ENCODE results near the gene PLBD2.

The PLBD2 gene

DNA sequence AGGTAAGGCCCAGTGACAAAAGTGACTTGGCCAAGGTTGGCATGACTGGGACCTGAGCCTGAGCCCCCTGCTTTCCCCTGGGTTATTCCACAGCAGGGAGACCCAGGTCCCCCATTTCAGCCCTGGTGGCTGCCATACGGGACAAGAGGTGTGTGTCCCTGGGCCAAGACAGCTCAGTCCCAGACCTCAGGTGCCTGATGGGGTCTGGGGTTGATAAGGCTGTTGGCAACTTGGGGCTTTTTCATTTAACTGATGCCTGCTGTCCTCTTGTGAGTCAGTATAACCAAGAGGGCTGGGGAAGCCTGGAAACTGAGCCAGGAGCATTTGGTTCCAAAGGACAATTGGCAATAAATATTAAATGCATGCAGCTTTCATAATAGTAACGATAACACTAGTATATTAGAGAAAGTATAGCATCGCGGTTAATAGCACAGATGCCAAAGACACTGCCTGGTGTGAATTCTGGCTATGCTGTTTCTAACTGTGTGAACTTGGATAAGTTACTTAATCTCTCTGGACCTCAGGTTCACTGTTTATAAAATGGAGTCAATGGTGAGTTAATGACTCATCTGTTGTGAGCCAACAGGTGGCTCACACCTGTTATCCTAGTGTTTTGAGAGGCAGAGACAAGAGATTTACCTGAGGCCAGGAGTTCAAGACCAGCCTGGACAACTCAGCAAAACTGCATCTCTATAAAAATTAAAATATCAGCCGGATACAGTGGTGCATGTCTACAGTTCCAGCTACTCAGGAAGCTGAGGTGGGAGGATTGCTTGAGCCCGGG lies 64.7 kb downstream of the PLBD2 start:
- no peak for DNase-seq

DNA sequence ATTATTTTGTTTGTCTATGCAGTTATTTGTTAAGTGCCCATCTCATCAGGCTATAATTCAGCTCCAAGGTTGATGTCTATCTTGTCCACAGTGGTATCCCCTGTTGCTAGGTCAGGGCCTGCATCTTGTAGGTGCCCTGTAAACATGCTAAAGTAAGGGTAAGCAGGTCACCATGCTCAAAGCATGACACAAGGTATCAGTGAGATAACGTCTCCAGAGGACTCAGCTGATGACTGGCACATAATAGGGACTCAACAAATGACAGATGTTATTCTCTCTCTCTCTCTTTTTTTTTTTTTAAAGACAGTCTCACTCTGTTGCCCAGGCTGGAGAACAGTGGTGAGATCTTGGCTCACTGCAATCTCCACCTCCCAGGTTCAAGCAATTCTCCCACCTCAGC lies 66.1 kb downstream of the PLBD2 start:
- no peak for DNase-seq

DNA sequence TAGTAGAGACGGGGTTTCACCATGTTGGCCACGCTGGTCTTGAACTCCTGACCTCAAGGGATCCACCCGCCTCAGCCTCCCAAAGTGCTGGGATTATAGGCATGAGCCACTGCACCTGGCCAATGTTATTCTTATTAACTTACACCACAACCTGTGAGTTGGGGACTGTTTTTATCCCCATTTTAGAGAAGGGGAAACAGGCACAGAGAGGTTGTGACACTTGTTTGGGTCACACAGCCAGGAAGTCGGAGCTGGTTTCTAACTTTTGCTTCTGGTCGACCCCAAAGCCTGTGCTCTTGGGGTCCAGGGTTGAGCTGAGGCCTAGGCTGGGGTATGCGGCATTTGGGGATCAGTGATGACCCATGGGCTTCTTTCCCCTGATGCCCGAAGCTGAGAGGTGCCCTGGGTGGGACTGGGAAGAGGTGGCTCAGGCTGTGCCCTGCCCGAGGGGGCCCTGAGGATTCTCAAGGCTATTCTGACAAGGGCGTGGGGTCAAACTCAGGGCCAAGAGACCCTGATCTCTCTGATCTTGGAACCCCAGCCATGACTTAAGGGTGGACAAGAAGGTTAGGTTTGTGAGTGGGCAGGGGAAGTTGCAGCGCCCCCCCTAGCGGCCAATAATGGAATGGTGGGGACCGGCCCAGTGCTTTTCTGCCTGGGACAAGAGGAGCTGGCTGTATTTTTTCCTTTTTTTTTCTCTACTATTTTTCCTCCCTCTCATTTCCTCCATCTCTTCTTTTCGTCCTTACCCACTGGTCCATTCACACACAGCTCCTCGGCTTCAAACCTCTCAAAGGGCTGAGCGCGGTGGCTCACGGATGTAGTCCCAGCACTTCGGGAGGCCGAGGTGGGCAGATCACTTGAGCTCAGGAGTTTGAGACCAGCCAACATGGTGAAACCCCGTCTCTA lies 66.8 kb downstream of the PLBD2 start:
- DNase-seq: peak; percentile 40

DNA sequence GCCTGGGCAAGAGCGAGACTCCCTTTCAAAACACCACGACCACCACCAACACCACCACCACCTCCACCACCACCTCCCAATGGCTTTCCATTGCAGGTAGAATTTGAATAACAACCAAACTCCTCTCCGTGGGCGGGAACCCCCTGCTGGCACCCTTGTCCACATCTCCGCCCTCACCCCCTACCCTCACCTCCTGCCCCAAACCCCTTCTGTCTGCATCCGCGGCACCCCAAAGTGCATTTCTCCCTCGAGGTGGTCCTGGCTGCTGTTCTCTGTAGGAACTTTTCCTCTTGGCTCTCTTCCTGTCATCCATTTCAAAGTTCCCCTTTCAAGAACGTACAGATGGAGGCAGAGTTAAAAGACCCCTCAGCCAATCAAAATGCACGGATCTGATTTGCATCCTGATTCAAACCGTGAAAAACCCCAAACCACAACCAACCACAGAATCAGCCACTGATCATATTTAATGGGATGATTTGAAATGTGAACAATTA lies 67.6 kb downstream of the PLBD2 start:
- no peak for DNase-seq

DNA sequence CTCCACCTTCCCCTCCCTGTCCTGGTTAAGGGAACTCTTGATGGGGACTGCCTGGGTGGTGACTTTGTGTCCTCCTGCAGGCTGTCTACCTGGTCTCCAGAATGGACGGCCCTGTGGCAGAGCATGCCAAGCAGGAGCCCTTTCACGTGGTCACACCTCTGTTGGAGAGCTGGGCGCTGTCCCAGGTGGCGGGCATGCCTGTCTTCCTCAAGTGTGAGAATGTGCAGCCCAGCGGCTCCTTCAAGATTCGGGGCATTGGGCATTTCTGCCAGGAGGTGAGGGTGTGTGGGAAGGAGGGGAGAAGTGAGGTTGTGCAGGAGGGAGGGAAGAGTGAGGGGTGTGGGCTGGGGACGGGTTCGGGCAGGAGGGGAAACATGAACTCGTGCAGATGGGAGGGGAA lies 69.5 kb downstream of the PLBD2 start:
- no peak for DNase-seq

DNA sequence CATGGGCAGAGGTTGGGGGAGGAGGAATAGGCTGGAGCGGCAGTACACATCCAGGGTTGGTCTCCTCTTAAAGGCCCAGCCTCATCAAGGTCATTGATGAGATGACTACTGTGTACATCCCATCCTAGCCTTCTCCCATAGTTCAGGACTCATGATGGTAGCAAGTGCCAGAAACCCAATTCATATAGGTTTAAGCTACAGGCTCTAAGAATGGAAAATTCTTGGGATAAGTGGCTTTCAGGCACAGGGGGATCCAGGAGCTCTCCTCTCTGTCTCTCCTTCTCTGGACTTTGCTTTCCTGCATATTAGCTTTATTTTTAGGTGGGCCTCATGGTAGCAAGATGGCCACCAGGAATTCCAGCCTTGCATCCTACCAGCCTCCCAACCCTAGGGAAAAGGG lies 70.1 kb downstream of the PLBD2 start:
- no peak for DNase-seq

DNA sequence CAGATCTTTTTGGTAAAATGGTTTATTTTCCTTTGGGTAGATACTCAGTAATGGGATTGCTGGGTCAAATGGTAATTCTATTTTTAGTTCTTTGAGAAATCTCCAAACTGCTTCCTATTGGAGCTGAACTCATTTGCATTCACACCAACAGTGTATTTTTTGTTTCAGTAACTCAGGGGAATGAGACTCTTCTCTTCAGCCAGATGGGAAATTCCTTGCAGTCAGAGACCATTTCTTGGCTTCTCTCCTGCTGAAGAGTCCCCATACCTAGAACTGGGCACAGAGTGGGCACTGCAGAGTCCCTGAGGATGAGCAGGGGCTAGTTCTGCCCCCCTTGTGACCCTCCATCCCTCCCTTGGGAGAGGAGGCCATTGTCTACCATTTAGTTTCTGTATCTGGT lies 74.6 kb downstream of the PLBD2 start:
- DNase-seq: no peak

DNA sequence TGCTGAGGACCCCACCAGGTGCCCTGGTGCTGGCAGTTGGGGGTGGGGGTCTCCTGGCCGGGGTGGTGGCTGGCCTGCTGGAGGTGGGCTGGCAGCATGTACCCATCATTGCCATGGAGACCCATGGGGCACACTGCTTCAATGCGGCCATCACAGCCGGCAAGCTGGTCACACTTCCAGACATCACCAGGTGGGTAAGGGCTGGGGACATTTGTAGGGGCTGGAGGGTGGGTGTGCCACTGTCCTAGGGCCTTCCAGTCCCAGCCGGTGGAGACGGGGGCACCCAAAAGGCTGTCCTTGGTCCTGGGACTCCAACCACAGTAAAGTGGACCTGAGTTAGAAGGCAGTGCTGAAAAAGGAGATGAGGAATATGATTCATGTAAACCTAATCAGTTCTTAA lies 77.0 kb downstream of the PLBD2 start:
- no peak for DNase-seq

DNA sequence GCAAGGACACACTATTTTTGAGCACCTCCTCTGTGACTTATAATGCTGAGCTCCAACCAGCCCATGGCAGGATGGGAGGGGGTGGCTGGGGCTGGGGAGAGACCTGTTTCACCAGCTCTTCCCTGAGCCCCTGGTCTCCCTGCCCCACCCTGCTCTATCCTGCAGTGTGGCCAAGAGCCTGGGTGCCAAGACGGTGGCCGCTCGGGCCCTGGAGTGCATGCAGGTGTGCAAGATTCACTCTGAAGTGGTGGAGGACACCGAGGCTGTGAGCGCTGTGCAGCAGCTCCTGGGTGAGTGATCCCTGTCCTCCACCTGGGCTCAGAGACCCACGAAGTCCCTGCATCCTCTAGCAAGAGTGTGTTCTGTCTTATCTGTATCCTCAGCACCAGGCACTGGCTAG lies 78.2 kb downstream of the PLBD2 start:
- DNase-seq: no peak

DNA sequence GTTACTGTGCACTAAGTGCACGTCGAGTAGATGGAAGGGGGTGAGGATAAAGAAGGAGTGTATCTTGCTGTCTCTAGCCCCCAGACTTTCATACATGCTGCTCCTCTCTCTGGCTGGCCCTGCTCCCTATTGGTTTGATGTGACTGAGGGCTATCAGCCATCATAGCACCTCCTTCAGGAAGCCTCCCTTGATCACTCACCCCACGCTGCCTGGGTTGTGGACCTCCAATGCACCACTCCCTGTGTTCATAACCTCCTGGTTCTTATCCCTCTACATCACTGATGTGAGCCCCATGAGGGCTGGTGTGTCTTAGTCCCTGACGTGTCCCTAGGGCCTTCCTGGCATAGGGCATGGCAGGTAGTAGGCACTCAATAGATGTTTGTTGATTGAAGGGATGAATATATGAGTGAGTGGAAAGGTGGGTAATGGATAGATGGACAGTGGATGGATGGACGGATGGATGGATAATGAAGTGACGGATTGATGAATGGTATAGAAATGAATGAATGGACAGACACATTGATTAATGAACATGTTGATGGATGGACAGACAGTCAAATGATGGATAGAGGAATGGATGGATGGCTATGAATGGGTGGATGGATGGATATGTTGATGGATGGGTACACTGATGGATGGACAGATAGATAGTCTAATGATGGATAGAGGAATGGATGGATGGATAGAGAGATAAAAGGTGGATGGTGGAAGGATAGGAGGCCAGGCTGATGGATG lies 78.8 kb downstream of the PLBD2 start:
- DNase-seq: no peak

DNA sequence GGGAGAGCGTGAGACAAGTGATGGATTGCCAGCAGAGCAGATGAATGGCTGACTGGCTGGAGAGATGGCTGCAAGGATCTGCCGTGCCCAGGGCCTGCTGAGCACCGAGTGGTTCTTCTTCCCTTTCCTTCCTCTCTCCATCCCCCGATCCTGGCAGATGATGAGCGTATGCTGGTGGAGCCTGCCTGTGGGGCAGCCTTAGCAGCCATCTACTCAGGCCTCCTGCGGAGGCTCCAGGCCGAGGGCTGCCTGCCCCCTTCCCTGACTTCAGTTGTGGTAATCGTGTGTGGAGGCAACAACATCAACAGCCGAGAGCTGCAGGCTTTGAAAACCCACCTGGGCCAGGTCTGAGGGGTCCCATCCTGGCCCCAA lies 79.3 kb downstream of the PLBD2 start:
- DNase-seq: no peak

DNA sequence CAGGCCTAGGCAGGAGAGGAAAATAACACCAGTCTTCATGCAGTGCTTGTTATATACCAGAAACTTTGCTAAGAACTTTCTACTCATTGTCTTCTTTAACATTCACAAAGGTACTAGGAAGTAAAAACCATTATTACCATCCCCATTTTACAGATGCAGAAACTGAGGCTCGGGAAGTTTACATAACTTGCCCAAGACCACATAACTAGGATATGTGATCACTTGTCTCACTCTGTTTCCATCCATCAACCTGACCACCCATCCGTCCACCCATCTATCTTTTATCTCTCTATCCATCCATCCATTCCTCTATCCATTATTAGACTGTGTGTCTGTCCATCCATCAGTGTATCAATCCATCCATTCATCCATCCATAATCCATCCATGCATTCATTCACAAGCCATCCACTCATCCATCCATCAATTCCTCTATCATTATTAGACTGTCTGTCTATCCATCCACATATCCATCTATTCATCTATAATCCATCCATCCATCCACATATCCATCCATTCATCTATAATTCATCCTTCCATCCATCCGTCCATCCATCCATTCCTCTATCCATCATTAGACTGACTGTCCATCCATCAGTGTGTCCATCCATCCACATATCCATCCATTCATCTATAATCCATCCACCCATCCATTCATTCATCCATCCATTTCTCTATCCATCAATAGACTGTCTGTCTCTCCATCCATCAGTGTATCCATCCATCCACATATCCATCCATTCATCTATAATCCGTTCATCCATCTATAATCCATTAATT lies 80.3 kb downstream of the PLBD2 start:
- no peak for DNase-seq

DNA sequence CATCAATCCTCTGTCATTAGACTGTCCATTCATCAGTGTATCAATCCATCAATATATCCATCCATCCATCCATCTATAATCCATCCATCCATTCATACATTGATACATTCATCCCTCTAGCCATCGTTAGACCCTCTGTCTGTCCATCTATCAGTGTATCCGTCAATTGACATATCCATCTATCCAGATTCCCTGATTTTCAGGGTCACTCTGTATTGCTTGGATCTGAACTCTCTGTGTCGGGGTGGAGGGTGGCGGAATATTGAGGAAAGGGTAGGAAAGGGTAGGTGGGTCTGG lies 80.9 kb downstream of the PLBD2 start:
- DNase-seq: no peak

DNA sequence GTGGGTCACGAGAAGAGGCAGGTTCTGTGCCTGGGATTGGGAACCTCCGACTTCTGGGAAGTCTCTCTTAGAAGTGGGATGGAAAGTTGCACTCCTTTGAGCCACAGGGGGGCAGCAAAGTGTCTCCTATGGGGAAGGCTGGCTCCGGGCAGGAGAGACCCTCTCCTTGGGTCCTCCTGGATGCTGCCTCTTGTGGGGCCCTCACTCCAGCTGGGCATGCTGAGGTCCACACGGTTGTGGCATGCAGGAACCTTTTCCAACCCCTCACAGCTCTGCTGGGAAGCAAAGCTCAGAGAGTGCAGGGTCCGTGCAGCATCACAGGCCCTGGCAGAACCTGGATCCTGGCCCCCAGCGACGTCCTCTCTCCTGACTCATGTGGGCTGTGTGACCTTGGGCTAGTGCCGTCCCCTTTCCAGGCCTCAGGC lies 81.2 kb downstream of the PLBD2 start:
- DNase-seq: no peak

DNA sequence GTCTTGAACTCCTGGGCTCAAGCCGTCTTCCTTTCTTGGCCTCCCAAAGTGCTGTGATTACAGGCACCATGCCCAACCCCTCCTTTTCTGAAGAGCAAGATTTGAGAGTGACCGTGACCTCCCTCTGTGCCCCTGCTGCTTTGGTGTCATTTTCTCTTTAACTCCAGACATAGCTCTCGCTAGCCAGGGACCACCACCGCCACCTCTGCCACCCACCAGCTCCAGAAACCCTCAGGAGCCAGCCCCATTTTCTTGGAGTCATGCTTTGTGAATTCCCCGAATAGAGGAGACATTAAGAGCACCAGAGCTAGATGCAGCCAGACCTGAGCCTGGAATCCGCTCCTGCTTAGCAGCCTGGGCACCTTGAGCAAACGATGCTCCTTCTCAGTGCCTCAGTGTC lies 81.9 kb downstream of the PLBD2 start:
- no peak for DNase-seq

Data from activated CD8-positive, alpha-beta memory T cell treated with anti-CD3 and anti-CD28 coated beads, Interleukin-2, amount 50 U/mL, for 4 hours (primary cell).